Right lobe of liver (tissue), 6 donors: ENCODE measurements around the gene OMG. TPM values are rescaled to one million over a fixed set of nuclear protein-coding genes. Genes with fewer than 3 reads are reported as not detected.

ENCODE experiments used
- ATAC-seq, 4 donors: fragments of 200-7000 bp; cut with Tn5 transposase; one replicate each; pipeline ENCODE4 v1.9.1; 2020; ENCODE audit warnings: mild to moderate bottlenecking in 4 of 4, moderate library complexity in 4 of 4
- DNase-seq, 3 donors: peaks; one replicate each; pipeline ENCODE4 v3.0.0-alpha.2; 2020
- H3K27ac ChIP-seq, 3 donors: fragments of 200-600 bp; one replicate each; pipeline ENCODE4 v1.8.0; 2022
- H3K27me3 ChIP-seq, 2 donors: fragments of 200-600 bp; one replicate each; pipeline ENCODE4 v1.8.0; 2022
- H3K36me3 ChIP-seq, 4 donors: fragments of 200-600 bp; sonication (generic) in 1 of 4; one replicate each; pipeline versions ENCODE4 v1.5.1 to v1.8.0; 2017 to 2022; ENCODE audit warnings: control low read depth in 1 of 4
- H3K4me1 ChIP-seq, 4 donors: fragments of 200-600 bp; sonication (generic) in 1 of 4; one replicate each; pipeline versions ENCODE4 v1.5.1 to v1.8.0; 2017 to 2022; ENCODE audit warnings: control low read depth in 1 of 4
- H3K4me3 ChIP-seq, 3 donors: fragments of 200-600 bp; one replicate each; pipeline ENCODE4 v1.8.0; 2022
- H3K9me3 ChIP-seq, 4 donors: fragments of 200-600 bp; sonication (generic) in 1 of 4; one replicate each; pipeline versions ENCODE4 v1.5.1 to v1.8.0; 2017 to 2022; ENCODE audit warnings: control low read depth in 1 of 4
- CTCF ChIP-seq, 4 donors: fragments of 200-600 bp in 3 of 4; fragments of 450-650 bp in 1 of 4; IDR thresholded peaks; one replicate each; pipeline versions ENCODE4 v1.5.1 to v1.8.0; 2016 to 2022; ENCODE audit warnings: antibody characterized with exemption in 4 of 4, mild to moderate bottlenecking in 2 of 4
- POLR2A ChIP-seq: fragments of 450-650 bp; IDR thresholded peaks from one replicate; pipeline ENCODE4 v1.6.1; 2017; ENCODE audit warnings: antibody characterized with exemption, mild to moderate bottlenecking
- WGBS: methylation state at CpG from one replicate; pipeline ENCODE4 v1.1.6; 2018; ENCODE audit warnings: low coverage, low lambda C conversion rate; ENCODE audit not compliant: insufficient coverage; ENCODE audit errors: missing lambda C conversion rate; 5-methylcytosine and 5-hydroxymethylcytosine counted together
- intact Hi-C, 2 donors: fragments of 100-400 bp; cut with DNase I; formaldehyde crosslinking; loops; one replicate each; pipeline versions ENCODE4 v1.11.2 to v1.14.1; 2022
- total RNA-seq, 6 experiments: library from RNA; depleted of rRNA in 2 of 6; stranded (reverse); fragments of >200 nt in 2 of 6; fragmentation: NEBNext Ultra II Directional in 3 of 6; extraction: Animal tissue kit (Norgen Biotek cat#: 25700) in 3 of 6; gene quantifications; one replicate each; pipeline versions ENCODE4 v1.1.0 to v1.2.4, GENCODE V29; 2016 to 2023
- donor health status: DM: no; HTN: yes; CAD: no.
- donor health status: DM: no; HTN: no; CAD: no.
- donor health status: DM: no; HTN: no; CAD: no.
- donor health status: DM: no; HTN: yes; CAD: no.
- donor health status: DM: no; HTN: yes; CAD: no.

The OMG gene
- total RNA-seq, 6 experiments from 2014 or later, result 0.29 to 0.62 TPM; not detected in 4

GRCh38 chr17:31250229-31250628, 46.8 kb downstream of the OMG start:
- Histone ChIP-seq H3K27ac (no peak overlapping the region), H3K36me3 (no peaks in the 10 kb centered on the region), H3K9me3 (no peaks in the 10 kb centered on the region), H3K27me3 (no peaks in the 10 kb centered on the region), H3K4me3 (no peak overlapping the region), H3K4me1 (no peaks in the 10 kb centered on the region)
- ATAC-seq, result no peak
- WGBS, result 81% methylated on average over 1 of the region's 1 CpG
- TF ChIP-seq POLR2A (no peak), CTCF (IDR thresholded peaks at IDR 0.05) (no peak)
- intact Hi-C loops, result no loop called here
- no peak for DNase-seq

- 80% methylated on average over 4 of the region's 4 CpGs for WGBS
- H3K27ac ChIP-seq, result no peak overlapping the region
- TF ChIP-seq POLR2A (no peak), CTCF (IDR thresholded peaks at IDR 0.05) (no peak)
Measured at GRCh38 chr17:31249835-31250141, 47.3 kb downstream of the OMG start.

GRCh38 chr17:31248986-31249834, 47.8 kb downstream of the OMG start:
- Histone ChIP-seq H3K27ac (no peak overlapping the region), H3K4me3 (no peak overlapping the region), H3K9me3 (no peaks in the 10 kb centered on the region), H3K36me3 (no peaks in the 10 kb centered on the region), H3K27me3 (no peaks in the 10 kb centered on the region), H3K4me1 (no peaks in the 10 kb centered on the region)
- DNase-seq (no peak), ATAC-seq (no peak)
- TF ChIP-seq POLR2A (no peak), CTCF (IDR thresholded peaks at IDR 0.05) (no peak)
- WGBS, result 92% methylated on average over 5 of the region's 5 CpGs
- intact Hi-C loops, result no loop called here

More at GRCh38 chr17:31249835-31250141, 47.3 kb downstream of the OMG start:
- no peak overlapping the region for H3K4me3 ChIP-seq
- H3K27me3 ChIP-seq, result no peaks in the 10 kb centered on the region
- H3K36me3 ChIP-seq, result no peaks in the 10 kb centered on the region
- ATAC-seq (no peak), DNase-seq (no peak)
- H3K9me3 ChIP-seq, result no peaks in the 10 kb centered on the region
- intact Hi-C loops, result no loop called here
- H3K4me1 ChIP-seq, result no peaks in the 10 kb centered on the region

Other genes with a start within 250 kb of the OMG start
- 10 to 100 TPM; 26.6 to 35.3 (median 30.0) TPM for gene NF1, start 202.3 kb downstream of the OMG start, total RNA-seq
- 1 to 10 TPM; 1.5 to 9.4 (median 4.9) TPM for gene EVI2B, start 16.8 kb upstream of the OMG start, total RNA-seq
- 1 to 10 TPM in 5 of 6 experiments, under 1 TPM in 1; 0.26 to 5.5 (median 2.4) TPM for gene EVI2A, start 24.4 kb upstream of the OMG start, total RNA-seq
- gene RAB11FIP4, start 94.4 kb upstream of the OMG start, total RNA-seq, result 1 to 10 TPM; 3.5 to 6.6 (median 4.6) TPM